Chondrocyte (in vitro differentiated cells): ENCODE results near the gene RAPGEF5. TPM values are rescaled to one million over a fixed set of nuclear protein-coding genes. Genes with fewer than 3 reads are reported as not detected.

Experiments used
- DNase-seq: peaks from one replicate; pipeline ENCODE4 v3.0.0; 2021; ENCODE audit warnings: mixed read lengths, low spot score
- H3K27ac Mint-ChIP-seq: one replicate; pipeline ENCODE4 v1.8.0; 2021; ENCODE audit warnings: mild to moderate bottlenecking, moderate library complexity, mixed read lengths; ENCODE audit not compliant: unreplicated experiment
- H3K27me3 Mint-ChIP-seq: 2 replicates; pipeline ENCODE4 v1.8.0; 2021; ENCODE audit warnings: low read depth, mixed read lengths
- H3K36me3 Mint-ChIP-seq: 2 replicates; pipeline ENCODE4 v1.8.0; 2021; ENCODE audit warnings: low read depth, mixed read lengths
- H3K4me1 Mint-ChIP-seq: 2 replicates; pipeline ENCODE4 v1.8.0; 2021; ENCODE audit warnings: low read depth, mild to moderate bottlenecking, mixed read lengths
- H3K4me3 Mint-ChIP-seq: one replicate; pipeline ENCODE4 v1.8.0; 2021; ENCODE audit warnings: mild to moderate bottlenecking, moderate library complexity, mixed read lengths; ENCODE audit not compliant: unreplicated experiment
- H3K9me3 Mint-ChIP-seq: 2 replicates; pipeline ENCODE4 v1.8.0; 2021; ENCODE audit warnings: low read depth, mixed read lengths
- total RNA-seq: library from RNA; stranded (reverse); gene quantifications from 3 replicates; pipeline ENCODE4 v1.2.1, GENCODE V29; 2021
- TF ChIP-seq, protein P1 (sequence below): fragments of 200-600 bp; sonication (generic); IDR thresholded peaks from 2 replicates; pipeline ENCODE4 v1.5.0; 2021; ENCODE audit warnings: antibody characterized with exemption, mild to moderate bottlenecking, moderate library complexity

Gene RAPGEF5
- total RNA-seq, 1 donor from 2014 or later: 2.2 TPM

DNA sequence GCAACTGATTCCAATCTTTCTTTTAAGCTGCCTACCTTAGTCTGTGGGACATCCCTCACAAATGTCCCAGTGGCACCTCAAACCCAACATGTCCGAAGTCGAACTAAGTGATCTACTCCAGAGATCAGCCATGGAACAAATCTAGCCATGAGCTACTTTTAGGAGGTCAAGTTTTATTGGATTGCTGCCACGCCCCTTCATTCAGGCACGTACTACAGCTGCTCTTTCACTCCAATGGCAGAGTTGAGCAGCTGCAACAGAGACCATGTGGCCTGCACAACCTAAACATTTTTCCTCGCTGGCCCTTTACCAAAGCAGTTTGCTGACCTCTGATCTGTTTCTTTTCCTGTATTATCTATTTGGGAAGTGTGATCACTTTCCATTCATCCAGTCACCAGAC, 218.8 kb downstream of the RAPGEF5 start:
- TF ChIP-seq, protein P1, sequence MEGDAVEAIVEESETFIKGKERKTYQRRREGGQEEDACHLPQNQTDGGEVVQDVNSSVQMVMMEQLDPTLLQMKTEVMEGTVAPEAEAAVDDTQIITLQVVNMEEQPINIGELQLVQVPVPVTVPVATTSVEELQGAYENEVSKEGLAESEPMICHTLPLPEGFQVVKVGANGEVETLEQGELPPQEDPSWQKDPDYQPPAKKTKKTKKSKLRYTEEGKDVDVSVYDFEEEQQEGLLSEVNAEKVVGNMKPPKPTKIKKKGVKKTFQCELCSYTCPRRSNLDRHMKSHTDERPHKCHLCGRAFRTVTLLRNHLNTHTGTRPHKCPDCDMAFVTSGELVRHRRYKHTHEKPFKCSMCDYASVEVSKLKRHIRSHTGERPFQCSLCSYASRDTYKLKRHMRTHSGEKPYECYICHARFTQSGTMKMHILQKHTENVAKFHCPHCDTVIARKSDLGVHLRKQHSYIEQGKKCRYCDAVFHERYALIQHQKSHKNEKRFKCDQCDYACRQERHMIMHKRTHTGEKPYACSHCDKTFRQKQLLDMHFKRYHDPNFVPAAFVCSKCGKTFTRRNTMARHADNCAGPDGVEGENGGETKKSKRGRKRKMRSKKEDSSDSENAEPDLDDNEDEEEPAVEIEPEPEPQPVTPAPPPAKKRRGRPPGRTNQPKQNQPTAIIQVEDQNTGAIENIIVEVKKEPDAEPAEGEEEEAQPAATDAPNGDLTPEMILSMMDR: no peak
- no peaks in the 10 kb centered on the region for H3K27me3 Mint-ChIP-seq
- DNase-seq: no peak
- H3K36me3 Mint-ChIP-seq: peaks cover 2% of the 10 kb centered on the region
- no peak overlapping the region for H3K4me3 Mint-ChIP-seq
- H3K9me3 Mint-ChIP-seq: no peaks in the 10 kb centered on the region
- H3K4me1 Mint-ChIP-seq: peaks cover 35% of the 10 kb centered on the region
- peak overlapping the region; percentile 80 for H3K27ac Mint-ChIP-seq

DNA sequence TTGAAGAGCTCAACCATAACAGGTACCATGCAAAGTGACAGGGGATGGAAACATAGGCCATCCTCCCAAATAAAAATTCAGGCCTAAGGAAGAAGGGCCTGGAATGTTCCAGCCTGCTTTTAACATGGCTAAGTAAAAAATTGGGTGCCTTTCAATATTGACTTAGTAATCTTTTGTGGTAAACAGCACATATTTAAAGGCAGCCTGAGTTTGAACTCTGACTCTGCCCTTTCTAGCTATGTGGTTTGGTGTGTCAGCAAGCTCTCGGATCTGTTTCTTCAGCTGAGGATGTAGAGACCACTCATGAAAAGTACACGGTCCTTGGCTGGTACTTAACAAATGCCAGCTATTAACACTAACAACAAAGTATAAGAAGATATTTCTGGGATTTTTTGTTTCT, 219.5 kb downstream of the RAPGEF5 start:
- Mint-ChIP-seq H3K4me3 (no peak overlapping the region), H3K27ac (peak overlapping the region; percentile 78), H3K36me3 (peaks cover 2% of the 10 kb centered on the region), H3K9me3 (no peaks in the 10 kb centered on the region), H3K4me1 (peaks cover 35% of the 10 kb centered on the region), H3K27me3 (no peaks in the 10 kb centered on the region)
- DNase-seq: no peak
- TF ChIP-seq, protein P1: no peak

DNA sequence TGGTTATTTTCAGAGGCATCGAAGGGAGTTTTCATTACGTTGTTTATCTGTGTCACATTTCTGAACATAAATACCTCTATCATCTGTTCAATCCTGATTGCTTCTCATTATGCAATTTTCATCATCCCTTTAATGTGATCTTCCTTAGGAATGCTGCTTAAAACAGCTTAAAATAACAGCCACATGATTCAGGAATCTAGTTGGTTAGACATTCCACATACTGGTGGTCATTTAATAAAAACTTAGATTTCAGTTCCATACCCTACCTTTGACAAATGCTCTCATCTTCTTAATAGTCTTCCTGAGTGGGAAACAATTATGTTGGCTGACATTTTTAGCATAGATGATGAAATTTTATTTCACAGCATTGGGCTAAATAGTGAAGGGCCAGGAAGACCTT, 219.9 kb downstream of the RAPGEF5 start:
- Mint-ChIP-seq H3K9me3 (no peaks in the 10 kb centered on the region), H3K27ac (peak overlapping the region; percentile 78), H3K4me3 (no peak overlapping the region), H3K36me3 (peaks cover 2% of the 10 kb centered on the region), H3K27me3 (no peaks in the 10 kb centered on the region), H3K4me1 (peaks cover 35% of the 10 kb centered on the region)
- TF ChIP-seq, protein P1: no peak
- no peak for DNase-seq

DNA sequence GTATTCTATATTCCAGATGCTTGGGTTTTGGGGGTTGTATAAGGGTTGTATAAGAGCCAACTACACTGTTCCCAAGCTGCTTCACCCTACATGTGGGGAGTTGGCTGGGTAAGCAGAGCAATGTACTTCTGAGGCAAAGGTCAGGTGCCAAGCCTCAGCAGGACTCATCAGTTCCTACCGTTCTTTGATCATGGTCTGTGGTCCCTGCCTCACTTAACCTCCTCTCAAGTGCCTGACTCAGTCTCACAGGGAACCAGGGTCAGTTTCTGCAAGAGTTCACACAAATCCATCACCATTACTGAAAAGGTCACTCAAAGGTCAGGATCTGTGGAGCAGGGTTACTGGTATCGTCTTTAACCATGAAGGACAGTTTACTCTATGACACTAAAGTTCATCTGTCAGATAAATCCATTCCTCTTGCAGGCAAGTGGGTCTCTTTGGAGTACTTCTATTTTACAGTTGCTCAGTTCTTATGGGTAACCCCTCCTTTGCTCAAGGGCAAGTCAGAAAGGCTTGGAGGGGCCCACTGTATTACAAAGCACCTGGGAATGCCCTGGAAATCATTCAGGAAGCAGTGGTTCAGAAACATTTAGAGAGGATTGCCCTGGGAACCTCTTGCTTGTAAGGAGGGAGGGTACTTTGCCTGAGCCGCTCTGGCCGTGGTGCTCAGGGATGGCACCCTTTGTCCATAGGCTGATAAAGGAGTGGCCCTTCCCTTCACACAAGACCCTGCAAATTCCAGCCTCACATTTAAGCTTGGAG, 227.0 kb downstream of the RAPGEF5 start:
- no peak overlapping the region for H3K4me3 Mint-ChIP-seq
- no peak overlapping the region for H3K27ac Mint-ChIP-seq
- DNase-seq: no peak

DNA sequence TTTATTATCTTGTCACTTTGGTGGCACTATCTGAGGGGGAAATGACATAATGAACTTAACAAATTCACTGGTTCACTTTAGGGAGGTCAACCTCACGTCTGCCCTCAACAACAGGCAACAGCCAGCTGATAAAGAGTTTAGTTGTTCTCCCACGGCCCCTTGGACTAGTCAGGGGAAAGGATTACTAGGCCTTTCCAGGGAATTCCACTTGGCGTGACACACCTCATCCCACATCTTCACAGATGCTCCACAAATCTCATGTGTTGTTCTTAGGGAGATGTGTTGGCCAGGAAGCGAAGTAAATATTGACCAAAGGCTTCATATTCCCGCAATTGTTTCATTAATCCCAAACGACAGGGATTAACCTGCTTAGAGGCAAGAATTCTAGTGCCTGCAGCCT, 227.8 kb downstream of the RAPGEF5 start:
- Mint-ChIP-seq H3K4me3 (no peak overlapping the region), H3K27me3 (no peaks in the 10 kb centered on the region), H3K36me3 (no peaks in the 10 kb centered on the region), H3K4me1 (peaks cover 12% of the 10 kb centered on the region), H3K27ac (no peak overlapping the region), H3K9me3 (no peaks in the 10 kb centered on the region)
- TF ChIP-seq, protein P1: no peak
- DNase-seq: no peak

More for the DNA sequence above, 227.0 kb downstream of the RAPGEF5 start:
- Mint-ChIP-seq H3K4me1 (peaks cover 6% of the 10 kb centered on the region), H3K9me3 (no peaks in the 10 kb centered on the region), H3K27me3 (no peaks in the 10 kb centered on the region), H3K36me3 (no peaks in the 10 kb centered on the region)
- TF ChIP-seq, protein P1: no peak
